Thyroid gland (tissue), 4 donors: ENCODE data around the gene CTIF. TPM values are rescaled to one million over a fixed set of nuclear protein-coding genes. Genes with fewer than 3 reads are reported as not detected.

Experiments used
- DNase-seq, 2 donors: peaks; one replicate each; pipeline ENCODE4 v3.0.0-alpha.2; 2019
- H3K27ac ChIP-seq, 3 donors: fragments of 200-600 bp; sonication (generic); 1 replicate in 2 of 3; 2 replicates in 1 of 3; pipeline ENCODE4 v1.5.1; 2016 to 2019; ENCODE audit warnings: mild to moderate bottlenecking in 1 of 3, moderate library complexity in 1 of 3
- H3K27me3 ChIP-seq: fragments of 200-600 bp; sonication (generic); one replicate; pipeline ENCODE4 v1.5.1; 2019
- H3K36me3 ChIP-seq, 2 donors: fragments of 200-600 bp; sonication (generic); one replicate each; pipeline ENCODE4 v1.5.1; 2016 to 2019
- H3K4me1 ChIP-seq, 2 donors: fragments of 200-600 bp; sonication (generic); one replicate each; pipeline ENCODE4 v1.5.1; 2017 to 2019
- H3K4me3 ChIP-seq, 3 donors: fragments of 200-600 bp; sonication (generic); replicated peaks in 1 of 3; 1 replicate in 2 of 3; 2 replicates in 1 of 3; pipeline ENCODE4 v1.5.1; 2016; ENCODE audit warnings: mild to moderate bottlenecking in 1 of 3
- H3K9me3 ChIP-seq: fragments of 200-600 bp; sonication (generic); one replicate; pipeline ENCODE4 v1.5.1; 2017
- CTCF ChIP-seq, 6 experiments: fragments of 200-600 bp in 3 of 6; fragments of 450-650 bp in 3 of 6; sonication (generic) in 3 of 6; IDR thresholded peaks; one replicate each; pipeline ENCODE4 v1.5.1; 2016 to 2019; ENCODE audit warnings: antibody characterized with exemption in 6 of 6, mild to moderate bottlenecking in 2 of 6, inconsistent platforms in 1 of 6, moderate library complexity in 1 of 6
- POLR2A ChIP-seq, 2 donors: fragments of 450-650 bp; IDR thresholded peaks; one replicate each; pipeline ENCODE4 v1.6.1; 2017; ENCODE audit warnings: antibody characterized with exemption in 2 of 2, mild to moderate bottlenecking in 2 of 2, moderate library complexity in 1 of 2
- WGBS, 2 donors: methylation state at CpG; one replicate each; pipeline ENCODE4 v1.1.5; 2017; 5-methylcytosine and 5-hydroxymethylcytosine counted together
- intact Hi-C: fragments of 100-400 bp; cut with DNase I; formaldehyde crosslinking; loops from one replicate; pipeline ENCODE4 v1.15.1; 2023
- total RNA-seq, 4 donors: library from RNA; depleted of rRNA; stranded (reverse); fragments of >200 nt; gene quantifications; one replicate each; pipeline ENCODE4 v1.2.3, GENCODE V29; 2016

CTIF gene
- total RNA-seq, 4 donors from 2014 or later, result 18.7 to 29.8 (median 23.6) TPM

- no peak for DNase-seq
- intact Hi-C loops, result no loop called here
- 94 to 95% methylated on average over 4 of the region's 4 CpGs for WGBS, 2 donors
- TF ChIP-seq CTCF (IDR thresholded peaks at IDR 0.05) (no peak), POLR2A (IDR thresholded peaks at IDR 0.05) (no peak)
- H3K27ac ChIP-seq, result no peak overlapping the region
- no peaks in the 10 kb centered on the region for H3K9me3 ChIP-seq
- H3K4me1 ChIP-seq, result peaks cover 0 to 7% of the 10 kb centered on the region in 2 donors
- H3K4me3 ChIP-seq, result no peak overlapping the region
- no peaks in the 10 kb centered on the region for H3K36me3 ChIP-seq
- H3K27me3 ChIP-seq, result no peaks in the 10 kb centered on the region
Observed at GRCh38 chr18:48595703-48596218, 56.9 kb downstream of the CTIF start.

GRCh38 chr18:48597110-48597509 lies 58.3 kb downstream of the CTIF start:
- H3K27me3 ChIP-seq, result no peaks in the 10 kb centered on the region
- no peak for DNase-seq
- no peaks in the 10 kb centered on the region for H3K9me3 ChIP-seq
- H3K36me3 ChIP-seq, result no peaks in the 10 kb centered on the region
- intact Hi-C loops, result no loop called here
- no peak overlapping the region for H3K27ac ChIP-seq
- WGBS, 2 donors, result 69 to 92% methylated on average over 4 to 5 of the region's 5 CpGs
- no peak overlapping the region for H3K4me3 ChIP-seq
- no peaks in the 10 kb centered on the region for H3K4me1 ChIP-seq
- TF ChIP-seq CTCF (IDR thresholded peaks at IDR 0.05), result no peak
- no peak for TF ChIP-seq POLR2A (IDR thresholded peaks at IDR 0.05)

GRCh38 chr18:48597671-48598070 lies 58.8 kb downstream of the CTIF start:
- H3K36me3 ChIP-seq, result no peaks in the 10 kb centered on the region
- no peak overlapping the region for H3K4me3 ChIP-seq
- no peak overlapping the region for H3K27ac ChIP-seq
- TF ChIP-seq POLR2A (IDR thresholded peaks at IDR 0.05), result no peak
- no peak for TF ChIP-seq CTCF (IDR thresholded peaks at IDR 0.05)
- intact Hi-C loops, result no loop called here
- H3K27me3 ChIP-seq, result no peaks in the 10 kb centered on the region
- peak; percentile 13 to 14 for DNase-seq
- 79 to 93% methylated on average over 3 of the region's 3 CpGs for WGBS, 2 donors
- no peaks in the 10 kb centered on the region for H3K4me1 ChIP-seq
- H3K9me3 ChIP-seq, result no peaks in the 10 kb centered on the region

- DNase-seq, result no peak
- 86 to 92% methylated on average over 4 of the region's 4 CpGs for WGBS, 2 donors
- Histone ChIP-seq H3K4me1 (no peaks in the 10 kb centered on the region), H3K27ac (no peak overlapping the region), H3K27me3 (no peaks in the 10 kb centered on the region), H3K36me3 (no peaks in the 10 kb centered on the region), H3K9me3 (no peaks in the 10 kb centered on the region), H3K4me3 (no peak overlapping the region)
- TF ChIP-seq POLR2A (IDR thresholded peaks at IDR 0.05) (no peak), CTCF (IDR thresholded peaks at IDR 0.05) (no peak)
- intact Hi-C loops, result no loop called here
Observed at GRCh38 chr18:48599391-48599790, 60.6 kb downstream of the CTIF start.

GRCh38 chr18:48600046-48600445 lies 61.2 kb downstream of the CTIF start:
- Histone ChIP-seq H3K9me3 (no peaks in the 10 kb centered on the region), H3K36me3 (no peaks in the 10 kb centered on the region), H3K27me3 (no peaks in the 10 kb centered on the region), H3K4me3 (no peak overlapping the region), H3K27ac (no peak overlapping the region), H3K4me1 (no peaks in the 10 kb centered on the region)
- WGBS, 2 donors, result 90 to 93% methylated on average over 6 of the region's 6 CpGs
- TF ChIP-seq CTCF (IDR thresholded peaks at IDR 0.05) (no peak), POLR2A (IDR thresholded peaks at IDR 0.05) (no peak)
- intact Hi-C loops, result no loop called here
- no peak for DNase-seq
